HCT116 (cell line): ENCODE data around the gene RUNX2. TPM values are rescaled to one million over a fixed set of nuclear protein-coding genes. Genes with fewer than 3 reads are reported as not detected.

Experiments
- ATAC-seq: fragments of 200-7000 bp; cut with Tn5 transposase; 2 replicates; pipeline ENCODE4 v1.9.1; 2020; ENCODE audit warnings: mild to moderate bottlenecking, moderate library complexity
- BruUV-seq: library from RNA; stranded (reverse); fragments of 400-500 nt; replicated peaks from 2 replicates; lab custom pipeline; 2021; lab: Mats Ljungman, UMichigan
- CTCF ChIA-PET: fragments of 300-600 bp; sonication (Branson Sonifier 250); formaldehyde crosslinking; loops from one replicate; lab custom pipeline; 2021; ENCODE audit warnings: antibody characterized with exemption; lab: Charles Lee
- POLR2A ChIA-PET: fragments of 300-600, 350-600 bp; sonication (Branson Sonifier 250); formaldehyde crosslinking; loops from one replicate; lab custom pipeline; 2021; ENCODE audit warnings: antibody characterized with exemption; lab: Charles Lee
- RAD21 ChIA-PET, 2 experiments: fragments of 300-600 bp; sonication (Branson Sonifier 250); formaldehyde crosslinking; loops; one replicate each; lab custom pipeline; 2023; ENCODE audit warnings: low total read pairs in 2 of 2; ENCODE audit not compliant: uncharacterized antibody in 2 of 2, unreplicated experiment in 2 of 2, low non-redundant PET in 1 of 2; lab: Charles Lee
- DNase-seq: peaks from one replicate; pipeline ENCODE4 v3.0.0-alpha.2; 2010; ENCODE audit warnings: low read depth, low spot score
- H2AFZ ChIP-seq: fragments of 200-600 bp; shearing (Covaris generic), sonication (generic); 2 replicates; pipeline ENCODE4 v1.6.1; 2017; ENCODE audit warnings: low read depth, mixed run types, mixed read lengths, antibody characterized with exemption, low read length; ENCODE audit not compliant: poor library complexity, severe bottlenecking
- H3K27ac ChIP-seq: 2 replicates; pipeline ENCODE4 v1.5.1; 2012; ENCODE audit warnings: low read depth, low read length
- H3K27me3 ChIP-seq: fragments of 200-600 bp; sonication (generic); 2 replicates; pipeline ENCODE4 v1.6.1; 2016; ENCODE audit warnings: mixed run types, low read length, mixed read lengths; ENCODE audit not compliant: insufficient read depth
- H3K36me3 ChIP-seq, 2 experiments: fragments of 200-500 bp in 1 of 2; fragments of 200-600 bp in 1 of 2; sonication (Bioruptor generic) in 1 of 2; sonication (generic) in 1 of 2; 2 replicates each; pipeline versions ENCODE4 v1.5.1 to v1.6.1; 2014 to 2016; ENCODE audit warnings: low read length in 2 of 2, inconsistent platforms in 1 of 2, mixed read lengths in 1 of 2, mixed run types in 1 of 2; ENCODE audit not compliant: insufficient read depth in 2 of 2, control insufficient read depth in 1 of 2
- H3K4me1 ChIP-seq, 2 experiments: fragments of 200-600 bp in 1 of 2; sonication (generic) in 1 of 2; 2 replicates each; pipeline versions ENCODE4 v1.5.1 to v1.6.1; 2012 to 2017; ENCODE audit warnings: low read length in 2 of 2, inconsistent platforms in 1 of 2, mild to moderate bottlenecking in 1 of 2, mixed read lengths in 1 of 2, mixed run types in 1 of 2, moderate library complexity in 1 of 2; ENCODE audit not compliant: insufficient read depth in 2 of 2, control insufficient read depth in 1 of 2
- H3K4me2 ChIP-seq: fragments of 200-600 bp; sonication (generic); 2 replicates; pipeline ENCODE4 v1.6.1; 2017; ENCODE audit warnings: mixed run types, low read length, mixed read lengths
- H3K4me3 ChIP-seq, 2 experiments: fragments of 200-600 bp in 1 of 2; sonication (generic) in 1 of 2; replicated peaks in 1 of 2; 2 replicates each; pipeline ENCODE4 v1.5.1; 2011 to 2016; ENCODE audit warnings: low read length in 2 of 2, control low read depth in 1 of 2, low read depth in 1 of 2, mild to moderate bottlenecking in 1 of 2, mixed read lengths in 1 of 2, mixed run types in 1 of 2
- H3K79me2 ChIP-seq: fragments of 200-600 bp; sonication (generic); 2 replicates; pipeline ENCODE4 v1.6.1; 2017; ENCODE audit warnings: mild to moderate bottlenecking, mixed run types, low read length, moderate library complexity, mixed read lengths; ENCODE audit not compliant: insufficient read depth
- H3K9ac ChIP-seq: fragments of 200-600 bp; sonication (generic); 2 replicates; pipeline ENCODE4 v1.6.1; 2016; ENCODE audit warnings: low read length, mixed read lengths
- H3K9me2 ChIP-seq: fragments of 200-600 bp; sonication (generic), shearing (Covaris generic); 2 replicates; pipeline ENCODE4 v1.6.1; 2017; ENCODE audit warnings: mixed run types, mild to moderate bottlenecking, moderate library complexity; ENCODE audit not compliant: insufficient read depth
- H3K9me3 ChIP-seq, 2 experiments: fragments of 200-500 bp in 1 of 2; fragments of 200-600 bp in 1 of 2; sonication (Bioruptor generic) in 1 of 2; sonication (generic) in 1 of 2; 2 replicates each; pipeline ENCODE4 v1.6.1; 2014 to 2017; ENCODE audit warnings: low read length in 2 of 2, mixed read lengths in 2 of 2, inconsistent platforms in 1 of 2, low read depth in 1 of 2, mild to moderate bottlenecking in 1 of 2, mixed run types in 1 of 2, moderate library complexity in 1 of 2; ENCODE audit not compliant: control insufficient read depth in 1 of 2, insufficient read depth in 1 of 2
- H4K20me1 ChIP-seq: fragments of 200-600 bp; sonication (generic), shearing (Covaris generic); 2 replicates; pipeline ENCODE4 v1.6.1; 2017; ENCODE audit warnings: mixed run types, mild to moderate bottlenecking, moderate library complexity; ENCODE audit not compliant: insufficient read depth
- CBX3 ChIP-seq: IDR thresholded peaks from 2 replicates; pipeline ENCODE4 v1.6.1; 2012; ENCODE audit warnings: low read depth
- CEBPB ChIP-seq: IDR thresholded peaks from 2 replicates; pipeline ENCODE4 v1.6.1; 2012; ENCODE audit warnings: low read depth
- EZH2phosphoT487 ChIP-seq: fragments of 200-600 bp; IDR thresholded peaks from 2 replicates; pipeline ENCODE4 v1.6.1; 2018; ENCODE audit warnings: antibody characterized with exemption, borderline replicate concordance
- FOSL1 ChIP-seq: IDR thresholded peaks from 2 replicates; pipeline ENCODE4 v1.6.1; 2012; ENCODE audit warnings: low read depth
- JUND ChIP-seq: IDR thresholded peaks from 2 replicates; pipeline ENCODE4 v1.6.1; 2012
- POLR2A ChIP-seq: IDR thresholded peaks from 2 replicates; pipeline ENCODE4 v1.7.0; 2011; ENCODE audit warnings: borderline replicate concordance; ENCODE audit not compliant: insufficient read depth, insufficient read length; ENCODE audit errors: extremely low read depth
- POLR2AphosphoS5 ChIP-seq: IDR thresholded peaks from 2 replicates; pipeline ENCODE4 v1.6.1; 2011; ENCODE audit warnings: mild to moderate bottlenecking, low read depth, low read length, moderate library complexity
- REST ChIP-seq: IDR thresholded peaks from 2 replicates; pipeline ENCODE4 v1.6.1; 2012; ENCODE audit warnings: low read depth
- SP1 ChIP-seq: IDR thresholded peaks from 2 replicates; pipeline ENCODE4 v1.6.1; 2012; ENCODE audit warnings: low read depth
- SRF ChIP-seq: IDR thresholded peaks from 2 replicates; pipeline ENCODE4 v1.6.1; 2012; ENCODE audit warnings: low read depth
- TCF7L2 ChIP-seq: IDR thresholded peaks from 2 replicates; pipeline ENCODE4 v1.7.0; 2011; ENCODE audit warnings: borderline replicate concordance, inconsistent platforms; ENCODE audit not compliant: insufficient read depth, insufficient read length; ENCODE audit errors: extremely low read depth
- intact Hi-C: fragments of 100-400 bp; cut with micrococcal nuclease; formaldehyde crosslinking; loops from 2 replicates; pipeline ENCODE4 v1.10.0; 2022
- total RNA-seq: library from RNA; stranded (reverse); gene quantifications from one replicate; pipeline ENCODE4 v1.2.1, GENCODE V29; 2021; ENCODE audit not compliant: unreplicated experiment
- TF ChIP-seq, protein P1 (sequence below): IDR thresholded peaks from 2 replicates; pipeline ENCODE4 v1.6.1; 2011; ENCODE audit warnings: mild to moderate bottlenecking, low read length, moderate library complexity; ENCODE audit not compliant: insufficient replicate concordance; ENCODE audit errors: extremely low read depth
- TF ChIP-seq, protein P2 (sequence below), 3 experiments: fragments of 200-600 bp in 1 of 3; sonication (generic) in 1 of 3; IDR thresholded peaks in 2 of 3; conservative IDR thresholded peaks in 1 of 3; 2 replicates each; pipeline ENCODE4 v1.5.1; 2012 to 2017; ENCODE audit warnings: low read depth in 2 of 3, low read length in 2 of 3, antibody characterized with exemption in 1 of 3, borderline replicate concordance in 1 of 3, control low read depth in 1 of 3, mild to moderate bottlenecking in 1 of 3, mixed read lengths in 1 of 3, mixed run types in 1 of 3, moderate library complexity in 1 of 3; ENCODE audit not compliant: insufficient read depth in 1 of 3

The RUNX2 gene
- total RNA-seq, 1 experiment from 2014 or later, result 1.1 TPM

DNA sequence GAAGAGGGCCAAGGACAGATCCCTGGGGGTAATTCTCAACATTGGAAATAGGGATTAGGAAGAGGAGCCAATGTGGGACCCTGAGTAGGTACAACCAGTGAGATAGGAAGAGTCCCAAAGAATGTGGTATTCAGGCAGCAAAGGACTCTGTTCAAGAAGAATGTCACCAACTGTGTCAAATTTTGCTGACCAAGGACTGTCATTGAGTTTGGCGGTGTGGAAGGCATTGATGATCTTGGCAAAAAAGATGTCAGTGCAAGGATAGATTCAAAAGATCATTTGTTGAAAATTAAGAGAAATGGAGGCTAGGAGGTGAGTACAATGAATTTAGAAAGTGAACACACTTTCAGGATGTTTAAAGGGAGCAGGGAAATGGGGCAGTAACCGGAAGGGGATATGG lies 132.0 kb downstream of the RUNX2 start:
- ATAC-seq (no peak), DNase-seq (no peak)
- H3K4me2 ChIP-seq, result no peak overlapping the region
- no TSS peak for BruUV-seq
- no peak overlapping the region for H3K4me3 ChIP-seq
- H3K9me2 ChIP-seq, result no peaks in the 10 kb centered on the region
- no peaks in the 10 kb centered on the region for H3K4me1 ChIP-seq
- H2AFZ ChIP-seq, result no peak overlapping the region
- H4K20me1 ChIP-seq, result no peaks in the 10 kb centered on the region
- H3K9ac ChIP-seq, result no peak overlapping the region
- H3K36me3 ChIP-seq, result no peaks in the 10 kb centered on the region
- no peaks in the 10 kb centered on the region for H3K79me2 ChIP-seq
- intact Hi-C loops, result no loop called here
- H3K9me3 ChIP-seq, result no peaks in the 10 kb centered on the region
- ChIA-PET RAD21 (no interaction called here), POLR2A (no interaction called here), CTCF (no interaction called here)
- no peaks in the 10 kb centered on the region for H3K27me3 ChIP-seq
- TF ChIP-seq CEBPB (no peak), REST (no peak), SRF (no peak), CBX3 (no peak), TCF7L2 (no peak), POLR2AphosphoS5 (no peak), EZH2phosphoT487 (no peak), SP1 (no peak), POLR2A (no peak), JUND (no peak), FOSL1 (no peak)
- TF ChIP-seq, protein P1, sequence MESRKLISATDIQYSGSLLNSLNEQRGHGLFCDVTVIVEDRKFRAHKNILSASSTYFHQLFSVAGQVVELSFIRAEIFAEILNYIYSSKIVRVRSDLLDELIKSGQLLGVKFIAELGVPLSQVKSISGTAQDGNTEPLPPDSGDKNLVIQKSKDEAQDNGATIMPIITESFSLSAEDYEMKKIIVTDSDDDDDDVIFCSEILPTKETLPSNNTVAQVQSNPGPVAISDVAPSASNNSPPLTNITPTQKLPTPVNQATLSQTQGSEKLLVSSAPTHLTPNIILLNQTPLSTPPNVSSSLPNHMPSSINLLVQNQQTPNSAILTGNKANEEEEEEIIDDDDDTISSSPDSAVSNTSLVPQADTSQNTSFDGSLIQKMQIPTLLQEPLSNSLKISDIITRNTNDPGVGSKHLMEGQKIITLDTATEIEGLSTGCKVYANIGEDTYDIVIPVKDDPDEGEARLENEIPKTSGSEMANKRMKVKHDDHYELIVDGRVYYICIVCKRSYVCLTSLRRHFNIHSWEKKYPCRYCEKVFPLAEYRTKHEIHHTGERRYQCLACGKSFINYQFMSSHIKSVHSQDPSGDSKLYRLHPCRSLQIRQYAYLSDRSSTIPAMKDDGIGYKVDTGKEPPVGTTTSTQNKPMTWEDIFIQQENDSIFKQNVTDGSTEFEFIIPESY, result no peak
- TF ChIP-seq, protein P2, sequence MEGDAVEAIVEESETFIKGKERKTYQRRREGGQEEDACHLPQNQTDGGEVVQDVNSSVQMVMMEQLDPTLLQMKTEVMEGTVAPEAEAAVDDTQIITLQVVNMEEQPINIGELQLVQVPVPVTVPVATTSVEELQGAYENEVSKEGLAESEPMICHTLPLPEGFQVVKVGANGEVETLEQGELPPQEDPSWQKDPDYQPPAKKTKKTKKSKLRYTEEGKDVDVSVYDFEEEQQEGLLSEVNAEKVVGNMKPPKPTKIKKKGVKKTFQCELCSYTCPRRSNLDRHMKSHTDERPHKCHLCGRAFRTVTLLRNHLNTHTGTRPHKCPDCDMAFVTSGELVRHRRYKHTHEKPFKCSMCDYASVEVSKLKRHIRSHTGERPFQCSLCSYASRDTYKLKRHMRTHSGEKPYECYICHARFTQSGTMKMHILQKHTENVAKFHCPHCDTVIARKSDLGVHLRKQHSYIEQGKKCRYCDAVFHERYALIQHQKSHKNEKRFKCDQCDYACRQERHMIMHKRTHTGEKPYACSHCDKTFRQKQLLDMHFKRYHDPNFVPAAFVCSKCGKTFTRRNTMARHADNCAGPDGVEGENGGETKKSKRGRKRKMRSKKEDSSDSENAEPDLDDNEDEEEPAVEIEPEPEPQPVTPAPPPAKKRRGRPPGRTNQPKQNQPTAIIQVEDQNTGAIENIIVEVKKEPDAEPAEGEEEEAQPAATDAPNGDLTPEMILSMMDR (IDR thresholded peaks at IDR 0.05 in 2 of 3, conservative IDR thresholded peaks at IDR 0.05 in 1 of 3; ENCODE audit: borderline replicate concordance in 1 of 3, insufficient read depth in 1 of 3, low read depth in 2 of 3, low read length in 2 of 3), result no peak
- H3K27ac ChIP-seq, result no peak overlapping the region
